Fibroblast of villous mesenchyme (primary cell): ENCODE data around the gene NHS. TPM values are rescaled to one million over a fixed set of nuclear protein-coding genes. Genes with fewer than 3 reads are reported as not detected.

Experiments used
- DNase-seq: peaks from one replicate; pipeline ENCODE4 v3.0.0-alpha.2; 2010; ENCODE audit warnings: low read depth
- H3K4me3 ChIP-seq: 2 replicates; pipeline ENCODE4 v1.5.1; 2011; ENCODE audit warnings: low read depth, mild to moderate bottlenecking, low read length
- CTCF ChIP-seq: IDR thresholded peaks from 2 replicates; pipeline ENCODE4 v1.5.1; 2012; ENCODE audit warnings: low read depth, mild to moderate bottlenecking, low read length; ENCODE audit not compliant: insufficient read depth
- total RNA-seq: library from RNA; depleted of rRNA; stranded (reverse); fragments of >200 nt; gene quantifications from 2 replicates; pipeline ENCODE4 v1.2.3, GENCODE V29; 2012

NHS gene
- total RNA-seq, 1 donor = 5.2 TPM

- TF ChIP-seq CTCF = no peak
- no peak for DNase-seq
- H3K4me3 ChIP-seq = no peak overlapping the region
These were observed 294.9 kb downstream of the NHS start for GRCh38 chrX:17669891-17670290.

- no peak overlapping the region for H3K4me3 ChIP-seq
- DNase-seq = no peak
- no peak for TF ChIP-seq CTCF
These were observed 295.9 kb downstream of the NHS start for GRCh38 chrX:17670874-17671273.

- no peak for TF ChIP-seq CTCF
- no peak for DNase-seq
- H3K4me3 ChIP-seq = no peak overlapping the region
These were observed 299.6 kb downstream of the NHS start for GRCh38 chrX:17674601-17675000.

- TF ChIP-seq CTCF = no peak
- H3K4me3 ChIP-seq = no peak overlapping the region
- DNase-seq = no peak
These were observed 304.3 kb downstream of the NHS start for GRCh38 chrX:17679261-17679660.

- no peak overlapping the region for H3K4me3 ChIP-seq
- no peak for TF ChIP-seq CTCF
- no peak for DNase-seq
These were observed 304.8 kb downstream of the NHS start for GRCh38 chrX:17679820-17680219.

GRCh38 chrX:17680732-17681413 is 305.9 kb downstream of the NHS start:
- H3K4me3 ChIP-seq = no peak overlapping the region
- DNase-seq = peak; percentile 3
- TF ChIP-seq CTCF = no peak

- TF ChIP-seq CTCF = no peak
- H3K4me3 ChIP-seq = no peak overlapping the region
- DNase-seq = no peak
These were observed 307.3 kb downstream of the NHS start for GRCh38 chrX:17682259-17682658.
